Prostate gland (tissue), 2 donors: ENCODE measurements around the gene CNTNAP3B. TPM values are rescaled to one million over a fixed set of nuclear protein-coding genes. Genes with fewer than 3 reads are reported as not detected.

Experiments
- small RNA-seq, 2 donors: library from RNA; depleted of rRNA; stranded (forward); fragments of <200 nt; gene quantifications; one replicate each; pipeline ENCODE3, GENCODE V24; 2016
- total RNA-seq, 2 donors: library from RNA; depleted of rRNA; stranded (reverse); fragments of >200 nt; gene quantifications; one replicate each; pipeline ENCODE4 v1.1.0, GENCODE V29; 2016

Gene CNTNAP3B
- total RNA-seq, 2 donors from 2014 or later: 5.0 to 22.0 TPM

Small RNAs within 50 kb of the gene (small RNA-seq; reads per million reads assigned to genes)
- 0 reads per million in 2 donors for gene RN7SL343P

Other genes starting within 250 kb of the CNTNAP3B start
- gene SPATA31A6, start 54.2 kb upstream of the CNTNAP3B start, total RNA-seq: not detected